Mesodermal cell (in vitro differentiated cells): ENCODE measurements around the gene ZNF844. TPM values are rescaled to one million over a fixed set of nuclear protein-coding genes. Genes with fewer than 3 reads are reported as not detected.
A peak's percentile ranks its signal among the peaks of the same experiment; 100 is the strongest.

Source experiments
- H3K27ac ChIP-seq: 2 replicates; pipeline ENCODE4 v1.7.0; 2013; ENCODE audit warnings: mild to moderate bottlenecking, low read depth, low read length, moderate library complexity; ENCODE audit not compliant: severe bottlenecking
- H3K36me3 ChIP-seq: 2 replicates; pipeline ENCODE4 v1.7.1; 2013; ENCODE audit warnings: mild to moderate bottlenecking, low read length, moderate library complexity; ENCODE audit not compliant: control insufficient read depth, insufficient read depth
- H3K4me1 ChIP-seq: one replicate; pipeline ENCODE4 v1.7.1; 2013; ENCODE audit warnings: mild to moderate bottlenecking, low read length; ENCODE audit not compliant: insufficient read depth, control insufficient read depth, poor library complexity, severe bottlenecking
- H3K4me3 ChIP-seq: 2 replicates; pipeline ENCODE4 v1.7.0; 2013; ENCODE audit warnings: low read length, control low read depth, mild to moderate bottlenecking; ENCODE audit not compliant: insufficient read depth, poor library complexity, severe bottlenecking; ENCODE audit errors: extremely low read depth
- H3K9me3 ChIP-seq: 2 replicates; pipeline ENCODE4 v1.7.1; 2013; ENCODE audit warnings: mild to moderate bottlenecking, low read length, moderate library complexity; ENCODE audit not compliant: control insufficient read depth
- WGBS, 2 experiments: methylation state at CpG; one replicate each; pipeline ENCODE4 v1.1.5; 2013; ENCODE audit warnings: missing lambda C conversion rate in 2 of 2; ENCODE audit not compliant: insufficient coverage in 2 of 2; 5-methylcytosine and 5-hydroxymethylcytosine counted together
- polyA plus RNA-seq, 2 experiments: library from polyadenylated mRNA; stranded (reverse); fragments of 50-300 nt; gene quantifications; one replicate each; pipeline ENCODE4 v1.2.3, GENCODE V29; 2013

Gene ZNF844
- 4.6 TPM for polyA plus RNA-seq (2013, experiment 1 of 2)
- 5.1 TPM for polyA plus RNA-seq (2013, experiment 2 of 2)

DNA sequence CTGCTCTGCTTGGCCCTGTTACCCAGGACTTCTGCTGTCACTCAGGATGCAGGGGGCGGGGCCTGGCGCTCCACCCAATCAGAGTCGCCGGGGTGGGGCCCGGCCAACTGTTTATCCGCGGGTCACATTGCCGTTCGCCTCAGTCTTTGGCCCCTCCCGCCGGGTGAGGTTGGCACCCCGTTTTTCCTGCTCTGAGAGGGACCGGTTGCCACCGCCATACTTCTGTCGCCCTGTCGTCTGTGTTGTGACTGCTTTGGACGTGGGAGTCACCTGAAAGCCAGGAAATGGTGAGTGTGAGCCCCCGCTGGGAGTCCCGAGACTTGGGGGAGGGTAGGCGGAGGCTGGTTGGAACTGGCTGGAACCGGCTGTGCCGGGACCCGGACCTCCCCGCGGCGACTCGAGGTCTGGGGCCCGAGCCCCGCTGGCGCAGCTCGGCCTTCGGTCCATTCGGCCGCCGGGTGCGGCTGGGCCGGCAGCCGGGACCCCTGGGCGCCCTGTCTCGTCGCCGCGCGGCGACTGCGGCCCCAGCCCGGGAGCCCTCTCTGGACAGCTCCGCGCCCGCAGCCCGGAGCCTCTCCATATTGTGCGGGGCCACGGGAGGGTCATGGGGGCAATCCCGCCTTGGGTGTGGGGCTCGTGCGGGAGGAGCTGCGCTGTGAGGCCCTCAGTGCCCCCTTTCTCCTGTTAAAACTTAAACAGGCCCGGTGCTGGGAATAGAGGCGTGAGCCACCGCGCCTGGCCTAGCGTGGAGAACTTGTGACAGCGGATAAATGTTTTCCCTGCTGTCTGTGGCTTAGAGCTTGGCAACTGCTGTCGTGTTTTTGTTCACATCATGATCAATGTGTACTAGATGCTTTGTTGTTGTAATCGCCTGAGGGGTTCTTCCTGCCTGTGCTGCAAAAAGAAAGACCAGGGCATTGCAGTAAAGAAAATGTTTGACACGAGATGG is at the start of gene ZNF844:
TSS of gene ZNF844 (plus strand) at position 142 of the 949 bp plus-strand sequence. CDS start at position 285, 143 bp downstream.
- peaks cover 7% of the 10 kb centered on the region for H3K36me3 ChIP-seq
- peaks cover 26% of the 10 kb centered on the region for H3K9me3 ChIP-seq
- peak within 1 kb of the TSS; percentile 67 for H3K4me3 ChIP-seq
- no peaks in the 10 kb centered on the region for H3K4me1 ChIP-seq
- WGBS, 2 experiments: 11 to 12% methylated on average over 57 to 61 of the region's 66 CpGs
- H3K27ac ChIP-seq: peak within 1 kb of the TSS; percentile 82

DNA sequence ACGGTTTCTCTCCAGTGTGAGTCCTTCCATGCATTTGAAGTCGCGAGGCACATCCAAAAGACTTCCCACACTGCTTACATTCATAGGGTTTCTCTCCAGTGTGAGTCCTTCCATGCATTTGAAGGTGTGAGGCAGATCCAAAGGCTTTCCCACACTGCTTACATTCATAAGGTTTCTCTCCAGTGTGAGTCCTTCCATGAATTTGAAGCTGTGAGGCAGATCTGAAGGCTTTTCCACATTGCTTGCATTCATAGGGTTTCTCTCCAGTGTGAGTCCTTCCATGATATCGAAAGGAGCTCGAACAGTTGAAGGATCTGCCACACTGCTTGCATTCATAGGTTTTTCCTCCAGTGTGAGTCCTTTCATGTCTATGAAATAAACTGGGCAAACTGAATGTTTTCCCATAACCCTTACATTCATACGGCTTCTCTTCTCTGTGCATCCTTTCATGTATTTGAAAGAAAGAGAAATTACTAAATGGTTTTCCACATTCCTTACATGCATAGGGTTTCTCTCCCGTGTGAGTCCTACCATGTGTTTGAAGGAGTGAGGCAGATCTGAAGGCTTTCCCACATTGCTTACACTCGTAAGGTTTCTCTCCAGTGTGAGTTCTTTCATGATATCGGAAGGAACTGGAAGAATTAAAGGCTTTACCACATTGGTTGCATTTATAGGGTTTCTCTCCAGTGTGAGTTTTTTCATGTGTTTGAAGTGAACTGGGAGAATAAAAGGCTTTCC is 49.3 kb upstream of the ZNF844 start:
- WGBS, 2 experiments: 95 to 96% methylated on average over 6 to 7 of the region's 9 CpGs
- H3K27ac ChIP-seq: no peak overlapping the region
- peaks cover 78% of the 10 kb centered on the region for H3K36me3 ChIP-seq
- H3K4me1 ChIP-seq: no peaks in the 10 kb centered on the region
- H3K9me3 ChIP-seq: peaks cover 76% of the 10 kb centered on the region
- no peak overlapping the region for H3K4me3 ChIP-seq

GRCh38 chr19:12015753-12016116 is 48.8 kb upstream of the ZNF844 start:
- Histone ChIP-seq H3K36me3 (peaks cover 77% of the 10 kb centered on the region), H3K27ac (no peak overlapping the region), H3K4me3 (no peak overlapping the region), H3K9me3 (peaks cover 76% of the 10 kb centered on the region), H3K4me1 (no peaks in the 10 kb centered on the region)
- no CpG with 5 or more reads among the region's 2 CpGs for WGBS, 2 experiments

GRCh38 chr19:12034198-12034597 is 30.3 kb upstream of the ZNF844 start:
- Histone ChIP-seq H3K27ac (no peak overlapping the region), H3K4me1 (peaks cover 6% of the 10 kb centered on the region), H3K9me3 (peaks cover 8% of the 10 kb centered on the region), H3K4me3 (peak overlapping the region; percentile 67), H3K36me3 (peaks cover 13% of the 10 kb centered on the region)
- 80 to 100% methylated on average over 1 of the region's 2 CpGs for WGBS, 2 experiments

GRCh38 chr19:12034620-12035019 is 29.9 kb upstream of the ZNF844 start:
- peak overlapping the region; percentile 67 for H3K4me3 ChIP-seq
- H3K4me1 ChIP-seq: peaks cover 6% of the 10 kb centered on the region
- peaks cover 9% of the 10 kb centered on the region for H3K36me3 ChIP-seq
- WGBS, 2 experiments: 50 to 71% methylated on average over 5 to 6 of the region's 8 CpGs
- no peak overlapping the region for H3K27ac ChIP-seq
- peaks cover 8% of the 10 kb centered on the region for H3K9me3 ChIP-seq

- 2% methylated on average over 48 to 57 of the region's 68 CpGs for WGBS, 2 experiments
- Histone ChIP-seq H3K4me3 (peak within 1 kb of the TSS; percentile 67), H3K27ac (peak within 1 kb of the TSS; percentile 84), H3K9me3 (peaks cover 4% of the 10 kb centered on the region), H3K4me1 (peaks cover 6% of the 10 kb centered on the region), H3K36me3 (peaks cover 1% of the 10 kb centered on the region)
Observed at GRCh38 chr19:12035220-12036172, 29.0 kb upstream of the ZNF844 start, which contains the start of gene ZNF433. TSS of gene ZNF433 (minus strand) at chr19:12035679. CDS start at chr19:12035539, 140 bp downstream.

GRCh38 chr19:12042893-12043292 is 21.6 kb upstream of the ZNF844 start:
- H3K36me3 ChIP-seq: peaks cover 25% of the 10 kb centered on the region
- peaks cover 44% of the 10 kb centered on the region for H3K9me3 ChIP-seq
- no peaks in the 10 kb centered on the region for H3K4me1 ChIP-seq
- no peak overlapping the region for H3K27ac ChIP-seq
- no peak overlapping the region for H3K4me3 ChIP-seq

- no peak overlapping the region for H3K27ac ChIP-seq
- H3K4me3 ChIP-seq: no peak overlapping the region
- WGBS, 2 experiments: 71 to 90% methylated on average over 1 to 2 of the region's 5 CpGs
- peaks cover 25% of the 10 kb centered on the region for H3K36me3 ChIP-seq
- peaks cover 44% of the 10 kb centered on the region for H3K9me3 ChIP-seq
- H3K4me1 ChIP-seq: no peaks in the 10 kb centered on the region
Observed at GRCh38 chr19:12043752-12044422, 20.6 kb upstream of the ZNF844 start.

GRCh38 chr19:12047868-12048267 is 16.7 kb upstream of the ZNF844 start:
- Histone ChIP-seq H3K27ac (no peak overlapping the region), H3K9me3 (peaks cover 29% of the 10 kb centered on the region)
- WGBS, 2 experiments: 92 to 100% methylated on average over 2 of the region's 2 CpGs

More at GRCh38 chr19:12047868-12048267, 16.7 kb upstream of the ZNF844 start:
- Histone ChIP-seq H3K4me1 (no peaks in the 10 kb centered on the region), H3K36me3 (peaks cover 20% of the 10 kb centered on the region), H3K4me3 (no peak overlapping the region)
